Muscle layer of colon (tissue), 2 donors: ENCODE results near the gene CNTRL.
A peak's percentile ranks its signal among the peaks of the same experiment; 100 is the strongest.
"Not testable (repeated sequence)": the region's sequence is repeated elsewhere in the genome, so short reads cannot be mapped to it uniquely, and the experiment has no call there.

ENCODE experiments used
- H3K27ac ChIP-seq: one replicate; pipeline ENCODE4 v1.7.0; 2013; ENCODE audit warnings: low read depth, mild to moderate bottlenecking, low read length, moderate library complexity
- H3K27me3 ChIP-seq, 2 donors: one replicate each; pipeline ENCODE4 v1.7.0; 2013; ENCODE audit warnings: low read length in 2 of 2, mild to moderate bottlenecking in 2 of 2; ENCODE audit not compliant: insufficient read depth in 2 of 2, control insufficient read depth in 1 of 2
- H3K36me3 ChIP-seq: one replicate; pipeline ENCODE4 v1.7.0; 2013; ENCODE audit warnings: mild to moderate bottlenecking, low read length; ENCODE audit not compliant: insufficient read depth
- H3K4me1 ChIP-seq: one replicate; pipeline ENCODE4 v1.7.0; 2013; ENCODE audit warnings: mild to moderate bottlenecking, low read length; ENCODE audit not compliant: insufficient read depth
- H3K4me3 ChIP-seq, 2 donors: one replicate each; pipeline ENCODE4 v1.7.0; 2013; ENCODE audit warnings: low read length in 2 of 2, low read depth in 1 of 2, mild to moderate bottlenecking in 1 of 2, moderate library complexity in 1 of 2
- H3K9ac ChIP-seq: one replicate; pipeline ENCODE4 v1.7.0; 2013; ENCODE audit warnings: low read length
- H3K9me3 ChIP-seq: one replicate; pipeline ENCODE4 v1.7.0; 2013; ENCODE audit warnings: mild to moderate bottlenecking, low read length
- donor health status: abdominal sarcoma.
- donor health status: Adenocarcinoma of cecum.

Gene CNTRL

GRCh38 chr9:121115466-121115865 is 40.7 kb downstream of the CNTRL start:
- H3K36me3 ChIP-seq, result no peaks in the 10 kb centered on the region
- no peaks in the 10 kb centered on the region for H3K27me3 ChIP-seq
- H3K9ac ChIP-seq, result no peak overlapping the region
- no peak overlapping the region for H3K27ac ChIP-seq
- H3K9me3 ChIP-seq, result no peaks in the 10 kb centered on the region
- no peak overlapping the region for H3K4me3 ChIP-seq
- no peaks in the 10 kb centered on the region for H3K4me1 ChIP-seq

DNA sequence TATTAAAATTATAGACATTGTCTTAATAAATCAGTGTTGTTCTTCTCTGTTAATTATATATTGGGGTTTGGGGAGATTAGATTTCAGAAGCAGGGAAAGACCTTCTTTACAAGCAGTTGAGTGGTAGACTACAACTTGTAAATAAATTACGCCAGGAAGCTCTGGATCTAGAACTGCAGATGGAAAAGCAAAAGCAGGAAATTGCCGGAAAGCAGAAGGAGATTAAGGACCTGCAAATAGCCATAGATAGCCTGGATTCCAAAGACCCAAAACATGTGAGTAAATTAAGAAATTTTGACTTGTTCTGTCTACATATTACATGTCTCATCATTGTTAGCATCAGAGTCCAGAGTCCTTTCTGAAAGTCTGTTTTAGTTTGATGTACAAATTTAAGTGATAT is 43.5 kb downstream of the CNTRL start:
- no peak overlapping the region for H3K9ac ChIP-seq
- H3K4me3 ChIP-seq, result no peak overlapping the region
- H3K4me1 ChIP-seq, result peaks cover 7% of the 10 kb centered on the region
- no peaks in the 10 kb centered on the region for H3K27me3 ChIP-seq
- no peak overlapping the region for H3K27ac ChIP-seq
- no peaks in the 10 kb centered on the region for H3K9me3 ChIP-seq
- no peaks in the 10 kb centered on the region for H3K36me3 ChIP-seq

DNA sequence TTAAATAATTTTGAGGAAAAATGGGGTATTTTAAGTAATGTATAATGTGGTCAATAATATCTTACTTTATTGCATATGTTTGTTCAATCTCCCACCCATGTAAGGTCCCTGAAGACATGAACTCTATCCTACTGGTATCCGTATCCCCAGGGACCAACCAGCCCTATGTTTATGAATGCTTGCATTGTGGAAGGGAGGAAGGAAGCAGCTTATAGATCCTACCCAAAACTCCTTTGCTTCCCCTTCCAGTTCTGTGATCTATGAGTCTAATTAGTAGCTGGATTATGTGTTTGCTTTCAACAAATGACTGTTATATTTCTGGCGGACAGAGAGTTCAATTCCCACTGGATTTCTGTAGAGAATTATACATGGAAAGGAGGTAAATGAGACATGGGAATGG is 45.6 kb downstream of the CNTRL start:
- Histone ChIP-seq H3K9ac (no peak overlapping the region), H3K27me3 (no peaks in the 10 kb centered on the region), H3K4me3 (no peak overlapping the region), H3K4me1 (peaks cover 7% of the 10 kb centered on the region), H3K36me3 (peaks cover 7% of the 10 kb centered on the region), H3K9me3 (no peaks in the 10 kb centered on the region), H3K27ac (no peak overlapping the region)

DNA sequence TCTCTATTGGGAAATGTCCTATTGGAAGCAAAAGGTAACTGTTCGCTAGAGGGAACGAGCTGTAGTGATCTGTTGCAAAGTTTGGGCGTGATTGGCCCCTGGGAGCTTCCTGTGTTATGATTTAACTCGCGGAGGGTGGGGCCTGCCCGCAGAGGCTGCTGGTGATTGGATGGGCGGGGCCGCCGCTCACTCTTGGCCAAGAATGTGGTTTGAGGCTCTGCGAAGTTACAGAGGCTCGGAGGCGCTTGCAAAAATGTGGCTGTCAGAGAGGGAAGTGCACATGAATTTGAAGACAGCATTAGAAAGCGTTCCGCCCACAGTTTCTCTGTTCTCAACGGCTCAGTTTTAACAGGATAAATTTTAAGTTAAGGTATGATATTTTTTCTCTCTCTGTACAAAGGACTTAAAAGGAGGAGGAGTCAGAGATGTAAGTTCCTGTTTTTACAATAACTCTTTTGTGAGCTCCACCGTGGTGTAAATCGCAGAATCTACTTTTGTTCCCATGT is 46.9 kb downstream of the CNTRL start:
- Histone ChIP-seq H3K9me3 (no peaks in the 10 kb centered on the region), H3K4me1 (peaks cover 7% of the 10 kb centered on the region), H3K27ac (peak overlapping the region; percentile 56), H3K4me3 (peak overlapping the region; percentile 39 to 70), H3K36me3 (peaks cover 7% of the 10 kb centered on the region), H3K27me3 (no peaks in the 10 kb centered on the region), H3K9ac (peak overlapping the region; percentile 54)

DNA sequence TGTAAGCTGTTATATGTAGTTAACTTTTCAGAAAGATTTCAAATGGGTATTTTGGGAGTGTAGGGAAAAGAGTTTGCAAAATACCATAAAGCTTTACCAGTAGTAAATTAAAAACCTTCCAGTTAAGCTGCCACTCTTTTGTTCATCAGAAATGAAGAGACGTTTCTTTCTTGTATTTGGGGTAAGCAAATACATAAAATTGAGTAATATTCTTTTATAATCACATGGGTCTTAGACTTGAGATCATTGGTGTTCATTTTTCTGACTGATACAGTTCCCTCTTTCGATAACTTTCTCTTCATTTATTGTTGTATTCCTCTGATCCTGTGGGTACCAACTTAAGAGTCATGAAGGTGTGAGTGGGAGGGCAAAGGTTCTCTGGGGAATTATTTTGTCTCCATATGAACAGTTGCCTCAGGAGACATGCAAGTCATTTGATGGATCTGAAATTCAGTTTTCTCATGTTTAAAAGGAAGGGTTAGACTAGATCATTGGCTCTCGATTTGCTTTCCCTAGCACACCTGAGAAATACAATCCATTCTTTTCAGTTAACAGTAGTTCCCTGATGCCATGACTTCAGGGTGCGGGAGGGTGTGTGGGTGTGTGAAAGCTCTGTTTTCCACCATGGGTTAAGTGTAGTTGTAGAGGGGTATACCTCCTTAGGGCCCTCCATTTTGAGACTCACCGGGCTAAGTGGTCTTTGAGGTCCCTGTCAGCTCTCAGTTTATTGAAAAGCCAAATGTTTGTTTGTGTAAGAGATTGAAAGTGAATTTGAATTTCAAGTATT is 47.7 kb downstream of the CNTRL start:
- H3K9me3 ChIP-seq, result no peaks in the 10 kb centered on the region
- peak overlapping the region; percentile 39 to 70 for H3K4me3 ChIP-seq
- peaks cover 7% of the 10 kb centered on the region for H3K36me3 ChIP-seq
- peaks cover 7% of the 10 kb centered on the region for H3K4me1 ChIP-seq
- peak overlapping the region; percentile 56 for H3K27ac ChIP-seq
- H3K9ac ChIP-seq, result peak overlapping the region; percentile 54
- no peaks in the 10 kb centered on the region for H3K27me3 ChIP-seq

DNA sequence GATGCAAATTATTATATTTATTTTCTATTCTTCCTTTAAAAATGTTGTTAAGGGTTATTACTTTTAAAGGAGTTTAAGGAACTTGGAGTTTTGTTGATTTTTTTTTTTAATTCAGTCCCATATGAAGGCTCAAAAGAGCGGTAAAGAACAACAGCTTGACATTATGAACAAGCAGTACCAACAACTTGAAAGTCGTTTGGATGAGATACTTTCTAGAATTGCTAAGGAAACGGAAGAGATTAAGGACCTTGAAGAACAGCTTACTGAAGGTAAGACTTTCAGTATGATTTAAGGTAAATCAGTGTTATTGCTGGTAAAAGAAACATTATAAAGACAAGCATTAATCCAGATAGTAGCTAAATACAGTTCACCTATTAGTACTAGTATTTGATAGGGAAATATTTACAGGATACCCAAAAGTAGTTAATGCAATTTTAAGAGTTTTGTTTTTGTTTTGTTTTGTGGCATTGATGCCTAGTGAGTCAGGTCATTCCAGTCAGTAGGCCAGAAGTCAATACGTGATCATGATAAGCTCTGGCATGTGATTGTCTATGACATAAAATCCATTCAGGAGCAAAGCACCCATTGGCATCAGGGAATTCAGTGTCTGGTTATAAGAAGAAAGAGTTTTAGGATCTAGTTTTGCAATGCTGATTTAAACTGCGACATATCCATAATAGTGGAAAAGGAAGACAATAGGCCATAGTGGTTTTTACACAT is 49.2 kb downstream of the CNTRL start:
- H3K36me3 ChIP-seq, result peaks cover 7% of the 10 kb centered on the region

GRCh38 chr9:121125590-121125989 is 50.8 kb downstream of the CNTRL start:
- no peaks in the 10 kb centered on the region for H3K9me3 ChIP-seq
- no peak overlapping the region for H3K9ac ChIP-seq
- peaks cover 7% of the 10 kb centered on the region for H3K4me1 ChIP-seq
- peaks cover 7% of the 10 kb centered on the region for H3K36me3 ChIP-seq
- H3K4me3 ChIP-seq, result no peak overlapping the region
- H3K27ac ChIP-seq, result no peak overlapping the region
- no peaks in the 10 kb centered on the region for H3K27me3 ChIP-seq

More for the DNA sequence above, 49.2 kb downstream of the CNTRL start:
- Histone ChIP-seq H3K9ac (no peak overlapping the region), H3K27me3 (no peaks in the 10 kb centered on the region), H3K27ac (no peak overlapping the region), H3K4me1 (peaks cover 7% of the 10 kb centered on the region), H3K9me3 (no peaks in the 10 kb centered on the region), H3K4me3 (no peak overlapping the region)

DNA sequence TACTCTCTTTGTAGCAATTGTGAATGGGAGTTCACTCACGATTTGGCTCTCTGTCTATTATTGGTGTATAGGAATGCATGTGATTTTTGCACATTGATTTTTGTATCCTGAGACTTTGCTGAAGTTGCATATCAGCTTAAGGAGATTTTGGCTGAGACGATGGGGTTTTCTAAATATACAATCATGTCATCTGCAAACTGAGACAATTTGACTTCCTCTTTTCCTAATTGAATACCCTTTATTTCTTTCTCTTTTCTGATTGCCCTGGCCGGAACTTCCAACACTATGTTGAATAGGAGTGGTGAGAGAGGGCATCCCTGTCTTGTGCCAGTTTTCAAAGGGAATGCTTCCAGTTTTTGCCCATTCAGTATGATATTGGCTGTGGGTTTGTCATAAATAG is 54.6 kb downstream of the CNTRL start:
- H3K27ac ChIP-seq, H3K4me3 ChIP-seq, H3K9ac ChIP-seq, H3K4me1 ChIP-seq, H3K36me3 ChIP-seq, H3K27me3 ChIP-seq, H3K9me3 ChIP-seq: not testable (repeated sequence)

- H3K4me3 ChIP-seq, result no peak overlapping the region
- H3K36me3 ChIP-seq, result peaks cover 17% of the 10 kb centered on the region
- no peak overlapping the region for H3K27ac ChIP-seq
- H3K4me1 ChIP-seq, result no peaks in the 10 kb centered on the region
- no peak overlapping the region for H3K9ac ChIP-seq
- no peaks in the 10 kb centered on the region for H3K9me3 ChIP-seq
- H3K27me3 ChIP-seq, result no peaks in the 10 kb centered on the region
Observed at GRCh38 chr9:121133104-121133816, 58.5 kb downstream of the CNTRL start.

DNA sequence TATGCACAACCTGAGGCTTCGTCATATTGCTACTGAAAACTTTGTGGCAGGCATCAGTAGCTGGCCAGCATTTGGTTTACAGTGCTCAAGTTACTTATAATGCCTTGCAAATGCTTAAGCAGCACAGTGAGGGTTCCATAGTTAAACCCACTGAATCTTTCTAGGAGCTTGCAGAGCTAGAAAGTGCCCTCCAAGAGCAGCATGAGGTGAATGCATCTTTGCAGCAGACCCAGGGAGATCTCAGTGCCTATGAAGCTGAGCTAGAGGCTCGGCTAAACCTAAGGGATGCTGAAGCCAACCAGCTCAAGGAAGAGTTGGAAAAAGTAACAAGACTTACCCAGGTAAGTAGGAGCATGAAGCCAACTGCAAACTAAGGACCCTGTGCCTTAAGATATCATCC is 60.9 kb downstream of the CNTRL start:
- Histone ChIP-seq H3K4me3 (no peak overlapping the region), H3K36me3 (peaks cover 39% of the 10 kb centered on the region), H3K9ac (no peak overlapping the region), H3K9me3 (no peaks in the 10 kb centered on the region), H3K27me3 (no peaks in the 10 kb centered on the region), H3K27ac (no peak overlapping the region), H3K4me1 (no peaks in the 10 kb centered on the region)

GRCh38 chr9:121138561-121138960 is 63.8 kb downstream of the CNTRL start:
- Histone ChIP-seq H3K27ac (no peak overlapping the region), H3K9ac (no peak overlapping the region), H3K4me3 (no peak overlapping the region), H3K9me3 (no peaks in the 10 kb centered on the region), H3K27me3 (no peaks in the 10 kb centered on the region), H3K4me1 (no peaks in the 10 kb centered on the region), H3K36me3 (peaks cover 62% of the 10 kb centered on the region)
